Tibial nerve (tissue), 4 donors: ENCODE data around the gene REXO1. TPM values are rescaled to one million over a fixed set of nuclear protein-coding genes. Genes with fewer than 3 reads are reported as not detected.

Source experiments
- DNase-seq, 2 donors: peaks; one replicate each; pipeline ENCODE4 v3.0.0-alpha.2; 2019; ENCODE audit warnings: low spot score in 2 of 2
- H3K27ac ChIP-seq, 4 donors: fragments of 200-600 bp; sonication (generic) in 3 of 4; one replicate each; pipeline ENCODE4 v1.5.1; 2017 to 2019; ENCODE audit warnings: mild to moderate bottlenecking in 1 of 4
- H3K27me3 ChIP-seq, 2 donors: fragments of 200-600 bp; sonication (generic) in 1 of 2; one replicate each; pipeline versions ENCODE4 v1.5.1 to v1.6.0; 2017 to 2019
- H3K36me3 ChIP-seq, 3 donors: fragments of 200-600 bp; sonication (generic); one replicate each; pipeline ENCODE4 v1.5.1; 2018 to 2019
- H3K4me1 ChIP-seq, 4 donors: fragments of 200-600 bp; sonication (generic) in 3 of 4; one replicate each; pipeline ENCODE4 v1.5.1; 2017 to 2019
- H3K4me3 ChIP-seq, 4 donors: fragments of 200-600 bp; sonication (generic) in 3 of 4; one replicate each; pipeline ENCODE4 v1.5.1; 2017 to 2019; ENCODE audit warnings: mild to moderate bottlenecking in 1 of 4, moderate library complexity in 1 of 4
- H3K9me3 ChIP-seq, 4 donors: fragments of 200-600 bp; sonication (generic) in 3 of 4; one replicate each; pipeline ENCODE4 v1.5.1; 2017 to 2019
- EP300 ChIP-seq, 2 donors: sonication (generic); formaldehyde crosslinking; IDR thresholded peaks; one replicate each; pipeline ENCODE4 v1.6.1; 2017; ENCODE audit warnings: antibody characterized with exemption in 2 of 2, mild to moderate bottlenecking in 1 of 2
- POLR2A ChIP-seq, 2 donors: fragments of 450-650 bp; IDR thresholded peaks; one replicate each; pipeline ENCODE4 v1.6.1; 2017; ENCODE audit warnings: antibody characterized with exemption in 2 of 2, mild to moderate bottlenecking in 2 of 2, moderate library complexity in 2 of 2
- WGBS, 2 donors: methylation state at CpG; one replicate each; pipeline ENCODE4 v1.1.5; 2018; 5-methylcytosine and 5-hydroxymethylcytosine counted together
- total RNA-seq, 4 donors: library from RNA; depleted of rRNA; stranded (reverse); fragments of >200 nt; gene quantifications; one replicate each; pipeline ENCODE4 v1.1.0, GENCODE V29; 2016
- TF ChIP-seq, protein P1 (sequence below), 5 experiments: fragments of 200-600 bp in 3 of 5; fragments of 450-650 bp in 2 of 5; sonication (generic) in 3 of 5; IDR thresholded peaks; one replicate each; pipeline ENCODE4 v1.5.1; 2016 to 2019; ENCODE audit warnings: antibody characterized with exemption in 5 of 5, mild to moderate bottlenecking in 3 of 5, moderate library complexity in 2 of 5

Gene REXO1
- total RNA-seq, 4 donors from 2014 or later = 17.9 to 87.3 (median 31.1) TPM

DNA sequence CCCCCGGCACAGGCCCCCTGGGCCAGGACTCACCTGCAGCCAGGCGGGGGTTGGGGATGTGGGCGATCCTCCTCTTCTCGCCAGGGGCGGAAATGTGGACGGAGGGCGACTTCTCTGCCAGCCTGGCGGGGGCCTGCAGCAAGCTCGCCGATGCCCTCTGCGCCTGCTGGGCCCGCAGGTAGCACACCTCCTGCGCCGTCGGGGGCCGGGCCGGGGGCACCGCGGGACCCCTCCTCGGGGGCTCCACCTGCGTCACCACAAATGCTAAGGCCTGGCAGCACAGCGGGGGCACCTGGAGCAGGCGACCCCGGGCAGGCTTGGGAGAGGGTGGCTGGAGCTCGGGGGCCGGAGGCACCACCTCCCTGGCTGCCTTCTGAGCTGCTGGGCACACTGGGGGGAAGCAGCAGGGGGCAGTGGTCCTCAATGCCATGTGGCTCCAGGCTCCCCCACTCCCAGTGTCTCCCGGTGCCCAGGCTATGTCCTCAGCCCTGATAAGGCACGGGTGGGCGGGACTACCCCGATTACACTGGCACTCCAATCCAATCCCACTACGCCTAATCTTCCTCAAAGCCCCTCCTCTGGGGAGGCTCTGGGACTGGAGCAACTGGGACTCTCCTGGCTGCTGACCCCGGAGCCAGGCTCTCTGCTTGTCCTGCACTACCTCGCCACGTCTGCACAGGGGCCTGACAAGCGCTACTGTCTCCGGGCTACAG is 24.6 kb downstream of the REXO1 start:
- Histone ChIP-seq H3K9me3 (no peaks in the 10 kb centered on the region), H3K4me3 (no peak overlapping the region), H3K27ac (no peak overlapping the region), H3K27me3 (no peaks in the 10 kb centered on the region), H3K36me3 (peaks cover 0 to 98% (median 43%) of the 10 kb centered on the region in 3 donors), H3K4me1 (peaks cover 0 to 17% (median 5%) of the 10 kb centered on the region in 4 donors)
- DNase-seq = no peak
- WGBS, 2 donors = 83 to 88% methylated on average over 23 to 35 of the region's 36 CpGs
- TF ChIP-seq EP300 (IDR thresholded peaks at IDR 0.05) (no peak), POLR2A (IDR thresholded peaks at IDR 0.05) (no peak)
- TF ChIP-seq, protein P1, sequence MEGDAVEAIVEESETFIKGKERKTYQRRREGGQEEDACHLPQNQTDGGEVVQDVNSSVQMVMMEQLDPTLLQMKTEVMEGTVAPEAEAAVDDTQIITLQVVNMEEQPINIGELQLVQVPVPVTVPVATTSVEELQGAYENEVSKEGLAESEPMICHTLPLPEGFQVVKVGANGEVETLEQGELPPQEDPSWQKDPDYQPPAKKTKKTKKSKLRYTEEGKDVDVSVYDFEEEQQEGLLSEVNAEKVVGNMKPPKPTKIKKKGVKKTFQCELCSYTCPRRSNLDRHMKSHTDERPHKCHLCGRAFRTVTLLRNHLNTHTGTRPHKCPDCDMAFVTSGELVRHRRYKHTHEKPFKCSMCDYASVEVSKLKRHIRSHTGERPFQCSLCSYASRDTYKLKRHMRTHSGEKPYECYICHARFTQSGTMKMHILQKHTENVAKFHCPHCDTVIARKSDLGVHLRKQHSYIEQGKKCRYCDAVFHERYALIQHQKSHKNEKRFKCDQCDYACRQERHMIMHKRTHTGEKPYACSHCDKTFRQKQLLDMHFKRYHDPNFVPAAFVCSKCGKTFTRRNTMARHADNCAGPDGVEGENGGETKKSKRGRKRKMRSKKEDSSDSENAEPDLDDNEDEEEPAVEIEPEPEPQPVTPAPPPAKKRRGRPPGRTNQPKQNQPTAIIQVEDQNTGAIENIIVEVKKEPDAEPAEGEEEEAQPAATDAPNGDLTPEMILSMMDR (IDR thresholded peaks at IDR 0.05) = no peak

DNA sequence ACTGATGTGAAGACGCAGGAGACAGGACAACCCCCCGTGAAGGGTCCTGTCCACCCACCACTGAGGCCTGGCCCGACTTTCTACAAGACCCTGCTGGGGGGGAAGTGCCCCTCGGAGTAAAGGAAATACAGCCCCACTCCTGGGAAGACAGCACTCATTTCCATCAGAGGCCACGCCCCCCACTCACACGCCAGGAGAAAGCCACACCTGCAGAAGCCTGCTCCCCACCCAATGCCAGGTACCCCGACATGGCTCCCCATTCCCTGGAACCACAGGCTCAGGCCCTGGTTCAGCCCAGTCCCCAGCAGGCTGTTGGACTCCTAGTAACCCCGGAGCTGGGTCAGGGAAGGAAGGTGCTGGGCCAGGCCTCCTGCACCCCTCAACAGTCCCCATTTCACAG is 25.3 kb downstream of the REXO1 start:
- Histone ChIP-seq H3K36me3 (peaks cover 3 to 98% (median 49%) of the 10 kb centered on the region in 3 donors), H3K4me3 (no peak overlapping the region), H3K9me3 (no peaks in the 10 kb centered on the region), H3K27me3 (no peaks in the 10 kb centered on the region), H3K4me1 (peaks cover 0 to 17% (median 5%) of the 10 kb centered on the region in 4 donors), H3K27ac (no peak overlapping the region)
- 78 to 81% methylated on average over 6 to 8 of the region's 8 CpGs for WGBS, 2 donors
- no peak for DNase-seq
- TF ChIP-seq EP300 (IDR thresholded peaks at IDR 0.05) (no peak), POLR2A (IDR thresholded peaks at IDR 0.05) (no peak)
- TF ChIP-seq, protein P1 (IDR thresholded peaks at IDR 0.05) = no peak

DNA sequence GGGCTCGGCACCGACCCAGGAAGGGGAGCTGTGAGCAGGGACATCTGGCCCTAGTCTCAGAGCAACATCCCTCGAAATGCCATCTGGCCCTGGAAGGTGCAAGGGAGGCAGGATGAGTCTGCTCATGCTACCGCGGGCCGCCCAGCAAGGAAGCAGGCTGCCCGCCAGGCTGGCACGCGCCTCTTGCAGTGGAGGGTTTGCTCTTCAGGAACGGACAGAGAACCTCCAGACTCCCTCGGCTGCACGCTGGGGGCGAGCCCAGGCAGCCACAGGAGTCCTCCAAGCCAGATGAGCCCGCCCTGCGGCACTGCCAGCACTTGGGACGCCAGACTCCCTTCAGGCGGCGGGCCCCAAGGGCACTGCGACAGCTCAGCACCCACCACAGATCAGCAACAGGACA is 26.1 kb downstream of the REXO1 start:
- Histone ChIP-seq H3K4me3 (no peak overlapping the region), H3K27me3 (no peaks in the 10 kb centered on the region), H3K36me3 (peaks cover 3 to 98% (median 53%) of the 10 kb centered on the region in 3 donors), H3K9me3 (no peaks in the 10 kb centered on the region), H3K27ac (no peak overlapping the region), H3K4me1 (peaks cover 0 to 16% (median 5%) of the 10 kb centered on the region in 4 donors)
- 89 to 100% methylated on average over 3 to 19 of the region's 19 CpGs for WGBS, 2 donors
- TF ChIP-seq EP300 (IDR thresholded peaks at IDR 0.05) (no peak), POLR2A (IDR thresholded peaks at IDR 0.05) (no peak)
- TF ChIP-seq, protein P1 (IDR thresholded peaks at IDR 0.05) = no peak
- no peak for DNase-seq

DNA sequence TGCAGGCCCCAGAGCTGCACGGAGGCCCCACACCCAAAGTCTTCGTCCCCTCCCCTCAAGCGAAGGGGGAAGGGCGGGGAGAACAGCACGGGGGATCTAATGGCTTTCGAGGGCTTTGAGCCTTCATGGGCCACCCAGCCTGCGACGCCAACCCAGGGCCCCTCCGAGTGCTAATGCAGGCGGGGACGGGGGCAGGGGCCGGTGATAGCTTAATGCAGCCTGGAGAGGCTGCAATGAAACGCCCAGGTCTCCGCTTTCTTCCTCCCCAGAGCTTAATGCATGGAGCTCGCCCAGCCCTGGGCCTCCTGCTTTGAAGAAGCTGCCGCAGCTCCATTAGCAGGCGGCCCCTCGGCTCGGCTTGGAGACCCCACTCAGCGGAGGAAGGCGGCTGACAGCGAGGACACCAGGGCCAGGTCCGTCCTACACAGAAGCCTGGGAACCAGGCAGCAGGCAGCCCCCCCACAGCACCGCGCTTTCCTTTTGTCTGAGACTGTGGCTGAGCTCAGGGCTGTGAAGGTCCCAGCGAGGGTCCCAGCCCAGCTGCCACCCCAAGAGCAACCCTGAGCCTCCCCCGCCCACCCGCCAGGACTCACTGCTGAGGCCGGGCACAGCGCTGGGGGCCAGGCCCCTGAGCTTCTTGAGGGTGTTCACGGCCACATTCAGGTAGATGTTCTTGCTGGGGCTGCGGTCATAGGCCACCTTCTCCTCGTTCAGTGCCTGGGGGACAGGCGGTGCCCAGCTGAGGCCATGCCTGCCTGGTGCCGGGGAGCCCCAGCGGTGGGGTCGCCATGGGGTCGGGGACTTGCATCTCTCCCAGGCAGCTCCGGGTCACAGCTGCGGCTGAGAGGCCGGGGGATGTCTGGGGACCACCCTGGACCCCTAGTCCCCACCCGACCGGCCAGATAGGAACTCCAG is 28.7 kb downstream of the REXO1 start:
- no peaks in the 10 kb centered on the region for H3K4me1 ChIP-seq
- H3K9me3 ChIP-seq = no peaks in the 10 kb centered on the region
- H3K36me3 ChIP-seq = peaks cover 3 to 100% (median 66%) of the 10 kb centered on the region in 3 donors
- no peak for DNase-seq
- no peaks in the 10 kb centered on the region for H3K27me3 ChIP-seq
- no peak overlapping the region for H3K4me3 ChIP-seq
- TF ChIP-seq POLR2A (IDR thresholded peaks at IDR 0.05) (no peak), EP300 (IDR thresholded peaks at IDR 0.05) (no peak)
- TF ChIP-seq, protein P1 (IDR thresholded peaks at IDR 0.05) = no peak
- WGBS, 2 donors = 79 to 80% methylated on average over 25 to 40 of the region's 43 CpGs
- H3K27ac ChIP-seq = no peak overlapping the region
